HG03196 (cell line): ENCODE results near the gene DIO2.

Experiments
- ATAC-seq: cut with Tn5 transposase; IDR thresholded peaks from one replicate; pipeline ENCODE4 v1.9.1; 2021; ENCODE audit not compliant: unreplicated experiment

DIO2 gene

DNA sequence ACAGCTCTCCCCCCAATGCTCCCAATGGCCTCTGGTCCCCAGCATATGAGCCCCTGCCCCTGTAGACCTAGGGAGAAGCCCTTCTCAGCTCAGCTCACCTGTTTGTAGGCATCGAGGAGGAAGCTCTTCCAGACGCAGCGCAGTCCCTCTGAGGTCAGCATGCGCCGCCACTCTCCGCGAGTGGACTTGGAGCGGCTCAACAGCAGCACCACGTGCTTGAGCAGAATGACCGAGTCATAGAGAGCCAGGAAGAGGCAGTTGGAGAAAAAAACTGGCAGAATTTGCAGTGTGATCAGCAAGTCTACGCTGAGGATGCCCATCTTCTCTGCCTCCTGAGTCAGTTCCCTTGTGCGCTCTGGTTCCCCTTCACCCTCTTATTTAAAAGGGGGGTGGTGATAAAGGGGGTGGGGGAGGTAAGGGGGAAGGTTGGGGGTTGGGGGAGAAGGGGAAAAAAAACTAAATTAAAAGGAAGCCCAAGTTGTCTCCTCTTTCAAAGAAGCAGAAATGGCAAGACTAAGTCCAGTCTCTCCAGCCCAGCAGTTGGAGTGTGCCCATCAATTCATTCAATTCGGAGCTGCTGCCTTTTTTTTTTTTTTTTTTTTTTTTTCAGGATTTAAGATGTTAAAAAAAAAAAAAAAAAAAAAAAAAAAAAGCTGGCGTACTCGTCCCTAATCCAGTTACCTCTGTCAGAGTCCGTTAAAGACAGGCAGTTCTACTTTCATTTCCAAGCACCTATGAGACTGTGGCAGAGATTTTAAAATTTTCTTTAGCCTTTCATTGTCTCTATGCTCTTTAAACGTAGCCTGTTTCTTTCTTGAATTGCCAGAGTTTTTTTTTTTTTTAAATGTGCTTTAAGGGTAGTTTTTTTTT is at the start of gene DIO2:
Gene DIO2, minus strand, starts transcription at position 352 of the 870 bp plus-strand sequence. Its CDS starts 32 bp downstream, at position 320.
- no peak for ATAC-seq

- ATAC-seq: no peak
Measured at GRCh38 chr14:80260645-80261044, 49.3 kb upstream of the DIO2 start.

DNA sequence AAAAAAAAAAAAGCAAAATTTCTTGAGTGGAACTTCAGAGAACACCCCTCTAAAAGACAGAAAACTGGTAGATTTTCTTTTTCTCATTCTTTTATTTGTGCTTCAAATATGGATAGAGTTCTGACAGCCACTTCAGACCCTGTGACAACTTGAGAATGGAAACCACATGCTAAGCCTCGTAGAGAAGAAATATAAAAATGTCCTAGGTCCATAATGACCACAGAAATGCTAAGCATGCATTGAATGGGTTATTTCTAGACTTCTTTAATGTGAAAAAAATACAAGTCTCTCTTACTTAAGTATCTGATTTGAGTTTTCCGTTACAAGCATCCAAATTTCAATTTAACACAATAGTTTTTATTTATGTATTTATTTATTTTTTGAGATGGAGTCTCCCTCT is 28.3 kb upstream of the DIO2 start:
- ATAC-seq: no peak

DNA sequence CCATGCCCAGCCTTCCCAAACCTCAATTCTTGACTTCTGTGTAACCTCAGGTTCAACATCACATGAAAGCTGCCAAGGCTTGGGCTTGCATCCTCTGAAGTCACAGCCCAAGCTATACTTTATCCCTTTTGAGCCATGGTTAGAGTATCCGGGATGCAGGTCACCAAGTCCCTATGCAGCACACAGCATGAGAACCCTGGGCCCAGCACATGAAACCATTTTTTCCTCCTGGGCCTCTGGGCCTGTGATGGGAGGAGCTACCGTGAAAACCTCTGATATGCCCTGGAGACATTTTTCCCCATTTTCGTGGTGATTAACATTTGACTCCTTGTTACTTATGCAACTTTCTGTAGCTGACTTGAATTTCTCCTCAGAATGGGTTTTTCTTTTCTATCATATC is 25.8 kb upstream of the DIO2 start:
- ATAC-seq: no peak

- ATAC-seq: no peak
Measured at GRCh38 chr14:80233470-80234089, 22.3 kb upstream of the DIO2 start.

GRCh38 chr14:80231702-80232101 is 20.4 kb upstream of the DIO2 start:
- no peak for ATAC-seq

GRCh38 chr14:80223696-80224465 is 12.6 kb upstream of the DIO2 start:
- ATAC-seq: no peak

GRCh38 chr14:80216818-80217217 is 5.5 kb upstream of the DIO2 start:
- no peak for ATAC-seq

- ATAC-seq: no peak
Measured at GRCh38 chr14:80215756-80216581, 4.7 kb upstream of the DIO2 start.

- no peak for ATAC-seq
Measured at GRCh38 chr14:80215081-80215480, 3.8 kb upstream of the DIO2 start.

DNA sequence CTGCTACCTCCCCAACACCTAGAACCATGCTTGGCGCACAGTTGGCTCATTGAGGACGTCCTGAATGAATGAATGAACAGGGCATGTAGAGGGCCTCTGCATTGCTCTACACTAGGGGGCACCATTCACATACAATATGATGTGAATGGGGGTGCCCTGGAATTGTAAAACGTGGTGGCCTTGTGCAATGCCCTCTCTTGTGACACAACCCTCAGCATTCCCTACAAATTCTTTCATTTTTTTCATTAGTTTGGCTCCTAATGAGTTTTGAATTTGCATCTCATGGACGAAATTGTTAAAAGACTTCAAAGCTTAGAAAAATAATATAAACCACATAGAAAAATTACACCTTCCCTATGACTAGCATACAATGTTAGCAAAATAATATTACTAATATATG is 2.3 kb upstream of the DIO2 start:
- ATAC-seq: no peak

- no peak for ATAC-seq
Measured at GRCh38 chr14:80212023-80212397, 706 bp upstream of the DIO2 start.

DNA sequence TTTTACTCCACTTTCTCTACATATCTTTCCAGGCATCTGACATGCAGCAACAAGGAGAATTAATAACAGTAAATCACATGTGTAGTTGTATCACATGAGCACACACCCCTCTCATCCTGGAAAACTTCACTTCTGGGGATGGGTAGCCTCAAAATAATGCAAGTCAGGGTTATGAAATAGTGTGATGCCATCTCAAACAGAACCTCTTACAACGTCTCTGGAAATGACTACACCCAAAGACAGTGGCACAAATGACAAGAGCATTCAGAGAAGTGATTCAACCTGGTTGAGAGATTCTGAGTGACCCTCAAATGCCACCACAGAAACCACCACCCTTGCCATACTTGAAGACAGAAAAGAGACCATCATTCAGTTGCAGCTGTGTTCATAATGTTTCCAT is 2.8 kb downstream of the DIO2 start:
- ATAC-seq: no peak

DNA sequence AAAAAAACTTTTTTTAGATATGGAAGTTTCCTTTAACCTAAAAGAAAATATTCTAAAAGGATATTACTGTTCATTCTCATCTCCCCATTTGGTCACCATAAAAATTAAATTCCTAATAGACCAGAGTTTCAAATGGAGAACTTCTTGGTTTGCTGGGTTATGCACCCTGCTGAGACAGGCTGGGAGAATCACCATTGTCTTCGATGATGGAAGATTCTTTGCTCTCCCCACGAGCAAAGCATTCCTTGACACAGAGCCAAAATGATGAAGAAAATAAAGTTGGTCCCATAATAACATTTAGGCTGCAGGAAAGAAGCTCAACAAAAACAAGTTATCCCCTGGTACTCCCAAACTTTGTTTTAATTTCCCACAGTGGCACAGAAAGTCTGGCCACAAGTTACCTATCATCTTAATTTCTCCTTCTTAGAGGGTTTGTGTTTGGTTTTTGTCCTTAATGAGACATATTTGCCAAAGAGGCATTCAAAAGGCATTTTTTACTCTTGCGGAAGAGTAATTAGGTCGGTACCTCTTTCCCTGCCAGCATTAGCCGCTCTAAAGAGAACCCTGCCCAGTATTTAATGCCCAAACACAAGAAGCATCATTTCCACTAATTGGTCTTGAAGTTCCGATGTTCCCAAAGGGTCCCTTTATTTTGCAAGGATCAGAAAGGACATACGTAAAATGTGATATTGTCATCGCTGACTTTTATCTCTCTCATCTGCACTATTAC is 4.8 kb downstream of the DIO2 start:
- no peak for ATAC-seq

DNA sequence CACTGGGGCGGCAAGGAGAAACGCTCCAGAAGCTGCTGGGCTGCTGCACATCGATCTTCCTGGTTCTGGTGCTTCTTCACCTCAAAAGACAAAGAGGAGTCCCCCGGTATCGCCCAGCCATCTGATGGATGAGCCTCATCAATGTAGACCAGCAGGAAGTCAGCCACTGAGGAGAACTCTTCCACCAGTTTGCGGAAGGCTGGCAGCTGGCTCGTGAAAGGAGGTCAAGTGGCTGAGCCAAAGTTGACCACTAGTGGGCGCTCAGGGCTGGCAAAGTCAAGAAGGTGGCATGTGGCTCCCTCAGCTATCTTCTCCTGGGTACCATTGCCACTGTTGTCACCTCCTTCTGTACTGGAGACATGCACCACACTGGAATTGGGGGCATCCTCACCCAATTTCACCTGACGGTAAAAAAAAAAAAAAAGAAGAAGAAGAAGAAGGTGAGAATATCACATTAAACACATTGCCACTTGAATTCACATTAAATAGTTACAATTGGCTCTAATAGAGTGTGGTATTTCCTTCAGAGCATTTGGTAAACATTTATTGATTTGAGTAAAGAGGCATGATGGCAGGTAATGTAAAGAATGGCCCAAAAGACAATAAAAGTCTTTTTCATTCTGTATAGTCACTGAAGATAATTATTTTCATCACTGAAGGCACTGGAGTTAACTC is 8.3 kb downstream of the DIO2 start:
- ATAC-seq: no peak

- no peak for ATAC-seq
Measured at GRCh38 chr14:80200093-80200492, 11.2 kb downstream of the DIO2 start.

DNA sequence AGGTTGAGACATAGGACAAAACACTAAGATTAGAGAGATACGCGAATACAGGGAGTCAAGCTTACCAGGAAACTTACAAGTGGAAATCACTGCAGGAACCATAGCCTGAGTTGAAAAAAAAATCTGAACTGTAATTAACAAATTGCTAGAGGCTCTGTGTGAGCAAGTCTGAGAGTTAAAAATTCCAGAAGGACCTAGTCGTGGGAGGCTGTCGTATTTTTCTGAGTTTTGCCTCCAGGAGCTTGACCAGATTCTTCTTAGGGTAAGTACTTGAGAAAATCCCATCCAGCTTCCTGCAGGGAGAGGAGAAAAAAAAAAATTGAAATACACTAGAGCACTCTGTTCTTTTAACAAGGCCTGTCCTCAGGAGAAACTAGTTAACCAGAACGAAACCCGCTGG is 22.7 kb downstream of the DIO2 start:
- no peak for ATAC-seq

- no peak for ATAC-seq
Measured at GRCh38 chr14:80186301-80186800, 25.0 kb downstream of the DIO2 start.

- no peak for ATAC-seq
Measured at GRCh38 chr14:80176893-80177292, 34.4 kb downstream of the DIO2 start.
